Stomach (tissue), 4 donors: ENCODE data around the gene GNPTAB.

Experiments used
- CTCF ChIP-seq, 7 experiments: fragments of 450-650 bp in 4 of 7; fragments of 200-600 bp in 3 of 7; sonication (generic) in 3 of 7; IDR thresholded peaks; one replicate each; pipeline ENCODE4 v1.5.1; 2016 to 2019; ENCODE audit warnings: antibody characterized with exemption in 7 of 7, control low read depth in 2 of 7, mild to moderate bottlenecking in 1 of 7
- POLR2AphosphoS5 ChIP-seq, 3 donors: sonication (generic); formaldehyde crosslinking; IDR thresholded peaks; one replicate each; pipeline ENCODE4 v1.6.1; 2016; ENCODE audit warnings: antibody characterized with exemption in 3 of 3

- no peak for TF ChIP-seq CTCF (IDR thresholded peaks at IDR 0.05)
- no peak for TF ChIP-seq POLR2AphosphoS5 (IDR thresholded peaks at IDR 0.05)
These were observed 956 bp downstream of the GNPTAB start for GRCh38 chr12:101829639-101830366.
